OCI-LY1 (cell line): Measurements from ENCODE around the gene G2E3.

Experiments
- CTCF ChIP-seq: fragments of 200-600 bp; sonication (generic), shearing (Covaris generic); IDR thresholded peaks from 2 replicates; pipeline ENCODE4 v1.5.1; 2017; ENCODE audit warnings: mild to moderate bottlenecking, antibody characterized with exemption, low read length, moderate library complexity, mixed read lengths
- EZH2 ChIP-seq: fragments of 200-600 bp; sonication (generic), shearing (Covaris generic); IDR thresholded peaks from 2 replicates; pipeline ENCODE4 v1.8.0; 2017; ENCODE audit warnings: borderline replicate concordance, mixed run types, mild to moderate bottlenecking, antibody characterized with exemption, low read length, moderate library complexity, mixed read lengths

GRCh38 chr14:30638926-30639325, 80.0 kb downstream of the G2E3 start:
- TF ChIP-seq CTCF (no peak), EZH2 (no peak)
